Sigmoid colon (tissue), 7 donors: ENCODE results near the gene EFR3B. TPM values are rescaled to one million over a fixed set of nuclear protein-coding genes. Genes with fewer than 3 reads are reported as not detected.

Source experiments
- DNase-seq: peaks from one replicate; pipeline ENCODE4 v3.0.0-alpha.2; 2019
- H3K27ac ChIP-seq, 4 donors: fragments of 200-600 bp; sonication (generic); one replicate each; pipeline ENCODE4 v1.5.1; 2016 to 2019; ENCODE audit warnings: mild to moderate bottlenecking in 1 of 4
- H3K27me3 ChIP-seq, 3 donors: fragments of 200-600 bp; sonication (generic); one replicate each; pipeline ENCODE4 v1.5.1; 2019; ENCODE audit warnings: mild to moderate bottlenecking in 1 of 3
- H3K36me3 ChIP-seq, 4 donors: fragments of 200-600 bp; sonication (generic); one replicate each; pipeline ENCODE4 v1.5.1; 2016 to 2019
- H3K4me1 ChIP-seq, 4 donors: fragments of 200-600 bp; sonication (generic); one replicate each; pipeline ENCODE4 v1.5.1; 2017 to 2019
- H3K4me3 ChIP-seq, 4 donors: fragments of 200-600 bp; sonication (generic); one replicate each; pipeline ENCODE4 v1.5.1; 2017 to 2019; ENCODE audit warnings: mild to moderate bottlenecking in 2 of 4, moderate library complexity in 1 of 4
- H3K9me3 ChIP-seq, 4 donors: fragments of 200-600 bp in 3 of 4; sonication (generic) in 3 of 4; one replicate each; pipeline versions ENCODE4 v1.5.1 to v1.6.1; 2013 to 2019
- EP300 ChIP-seq, 4 donors: sonication (generic); formaldehyde crosslinking; IDR thresholded peaks; one replicate each; pipeline ENCODE4 v1.6.1; 2017; ENCODE audit warnings: antibody characterized with exemption in 4 of 4
- POLR2A ChIP-seq, 2 donors: fragments of 450-650 bp; IDR thresholded peaks; one replicate each; pipeline ENCODE4 v1.6.1; 2016; ENCODE audit warnings: antibody characterized with exemption in 2 of 2, mild to moderate bottlenecking in 2 of 2, moderate library complexity in 2 of 2
- POLR2AphosphoS5 ChIP-seq, 4 donors: sonication (generic); formaldehyde crosslinking; IDR thresholded peaks; one replicate each; pipeline ENCODE4 v1.6.1; 2017; ENCODE audit warnings: antibody characterized with exemption in 4 of 4
- WGBS, 2 donors: extraction: QIAGEN DNeasy Blood & Tissue Kit; methylation state at CpG; one replicate each; pipeline ENCODE4 v1.1.7; 2013; 5-methylcytosine and 5-hydroxymethylcytosine counted together
- intact Hi-C: fragments of 100-400 bp; cut with DNase I; formaldehyde crosslinking; loops from one replicate; pipeline ENCODE4 v1.15.1; 2023
- polyA plus RNA-seq, 3 donors: library from polyadenylated mRNA; stranded (reverse); fragments of 200-250 nt; gene quantifications; one replicate each; pipeline ENCODE4 v1.2.3, GENCODE V29; 2013
- total RNA-seq, 4 donors: library from RNA; depleted of rRNA; stranded (reverse); fragments of >200 nt; gene quantifications; one replicate each; pipeline ENCODE4 v1.1.0, GENCODE V29; 2016
- TF ChIP-seq, protein P1 (sequence below), 4 experiments: fragments of 450-650 bp in 3 of 4; fragments of 200-600 bp in 1 of 4; IDR thresholded peaks; one replicate each; pipeline ENCODE4 v1.5.1; 2016 to 2019; ENCODE audit warnings: antibody characterized with exemption in 4 of 4, mild to moderate bottlenecking in 3 of 4, moderate library complexity in 2 of 4
- donor health status: healthy with polysubstance abuse.
- donor health status: Bipolar disorder and iron deficiency.
- donor health status: healthy.

EFR3B gene
- total and polyA plus RNA-seq, 7 donors: under 0.01 to 1.9 (median 0.50) TPM

DNA sequence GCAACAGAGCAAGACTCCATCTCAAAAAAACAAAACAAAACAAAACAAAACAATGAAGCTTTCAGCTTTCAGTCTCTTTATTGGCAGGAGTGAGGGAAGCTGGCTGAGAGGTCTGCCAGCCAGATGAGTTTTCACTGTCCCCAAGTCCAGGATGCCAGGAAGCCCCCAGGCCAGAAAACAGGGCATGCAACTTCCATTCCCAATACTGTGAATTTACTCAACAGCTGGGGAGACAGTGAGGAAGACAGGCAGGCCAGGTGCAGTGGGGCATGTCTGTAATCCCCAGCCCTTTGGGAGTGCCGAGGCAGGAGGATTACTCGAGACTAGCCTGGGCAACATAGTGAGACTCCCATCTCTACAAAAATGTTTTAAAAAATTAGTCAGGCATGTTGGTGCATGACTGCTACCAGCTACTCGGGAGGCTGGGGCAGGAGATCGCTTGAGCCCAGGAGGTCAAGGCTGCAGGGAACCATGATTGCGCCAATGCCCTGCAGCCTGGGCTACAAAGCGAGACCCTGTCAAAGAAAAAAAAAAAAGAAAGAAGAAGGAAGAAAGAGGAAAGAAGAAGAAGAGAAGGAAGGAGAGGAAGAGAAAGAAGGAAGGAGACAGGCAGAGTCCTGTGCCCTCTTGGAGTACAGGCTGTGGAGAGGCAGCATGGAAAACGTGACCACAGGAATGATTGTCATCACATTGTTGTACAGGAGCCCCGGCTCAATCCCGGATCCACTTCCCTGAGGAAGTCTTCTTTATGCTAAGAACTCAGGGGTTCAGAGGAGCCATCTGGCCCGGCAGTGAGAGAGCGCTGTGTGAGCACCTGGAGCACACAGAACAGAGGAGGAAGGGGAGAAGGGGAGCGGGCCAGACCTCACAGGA, 155.7 kb downstream of the EFR3B start:
- Histone ChIP-seq H3K9me3 (no peaks in the 10 kb centered on the region), H3K4me1 (peaks cover 0 to 9% (median 0%) of the 10 kb centered on the region in 4 donors), H3K27ac (no peak overlapping the region), H3K27me3 (no peaks in the 10 kb centered on the region), H3K4me3 (no peak overlapping the region), H3K36me3 (no peaks in the 10 kb centered on the region)
- intact Hi-C loops: no loop called here
- DNase-seq: no peak
- TF ChIP-seq POLR2AphosphoS5 (IDR thresholded peaks at IDR 0.05): no peak
- no peak for TF ChIP-seq POLR2A (IDR thresholded peaks at IDR 0.05)
- TF ChIP-seq EP300 (IDR thresholded peaks at IDR 0.05): no peak
- TF ChIP-seq, protein P1, sequence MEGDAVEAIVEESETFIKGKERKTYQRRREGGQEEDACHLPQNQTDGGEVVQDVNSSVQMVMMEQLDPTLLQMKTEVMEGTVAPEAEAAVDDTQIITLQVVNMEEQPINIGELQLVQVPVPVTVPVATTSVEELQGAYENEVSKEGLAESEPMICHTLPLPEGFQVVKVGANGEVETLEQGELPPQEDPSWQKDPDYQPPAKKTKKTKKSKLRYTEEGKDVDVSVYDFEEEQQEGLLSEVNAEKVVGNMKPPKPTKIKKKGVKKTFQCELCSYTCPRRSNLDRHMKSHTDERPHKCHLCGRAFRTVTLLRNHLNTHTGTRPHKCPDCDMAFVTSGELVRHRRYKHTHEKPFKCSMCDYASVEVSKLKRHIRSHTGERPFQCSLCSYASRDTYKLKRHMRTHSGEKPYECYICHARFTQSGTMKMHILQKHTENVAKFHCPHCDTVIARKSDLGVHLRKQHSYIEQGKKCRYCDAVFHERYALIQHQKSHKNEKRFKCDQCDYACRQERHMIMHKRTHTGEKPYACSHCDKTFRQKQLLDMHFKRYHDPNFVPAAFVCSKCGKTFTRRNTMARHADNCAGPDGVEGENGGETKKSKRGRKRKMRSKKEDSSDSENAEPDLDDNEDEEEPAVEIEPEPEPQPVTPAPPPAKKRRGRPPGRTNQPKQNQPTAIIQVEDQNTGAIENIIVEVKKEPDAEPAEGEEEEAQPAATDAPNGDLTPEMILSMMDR (IDR thresholded peaks at IDR 0.05): no peak
- 49 to 60% methylated on average over 12 of the region's 12 CpGs for WGBS, 2 donors

DNA sequence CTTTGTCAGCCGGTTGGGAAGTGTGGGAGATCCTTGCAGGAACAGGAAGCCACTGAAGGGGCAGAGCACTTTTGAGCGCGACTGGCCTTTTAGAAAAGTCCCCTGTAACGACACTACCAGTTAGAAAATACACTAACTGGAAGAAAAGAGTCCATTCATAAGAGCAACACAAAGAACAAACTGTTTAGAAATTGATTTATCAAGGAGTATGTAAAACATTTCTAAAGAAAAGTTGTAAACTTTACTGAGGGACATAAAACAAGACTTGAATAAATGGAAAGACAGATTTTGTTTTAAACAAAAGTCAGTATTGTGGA, 156.3 kb downstream of the EFR3B start:
- Histone ChIP-seq H3K9me3 (no peaks in the 10 kb centered on the region), H3K27ac (no peak overlapping the region), H3K36me3 (no peaks in the 10 kb centered on the region), H3K4me3 (no peak overlapping the region), H3K4me1 (peaks cover 0 to 9% (median 0%) of the 10 kb centered on the region in 4 donors), H3K27me3 (no peaks in the 10 kb centered on the region)
- intact Hi-C loops: no loop called here
- no peak for DNase-seq
- no peak for TF ChIP-seq POLR2AphosphoS5 (IDR thresholded peaks at IDR 0.05)
- TF ChIP-seq, protein P1 (IDR thresholded peaks at IDR 0.05): no peak
- TF ChIP-seq EP300 (IDR thresholded peaks at IDR 0.05): no peak
- TF ChIP-seq POLR2A (IDR thresholded peaks at IDR 0.05): no peak
- WGBS, 2 donors: 10 to 35% methylated on average over 4 of the region's 4 CpGs

DNA sequence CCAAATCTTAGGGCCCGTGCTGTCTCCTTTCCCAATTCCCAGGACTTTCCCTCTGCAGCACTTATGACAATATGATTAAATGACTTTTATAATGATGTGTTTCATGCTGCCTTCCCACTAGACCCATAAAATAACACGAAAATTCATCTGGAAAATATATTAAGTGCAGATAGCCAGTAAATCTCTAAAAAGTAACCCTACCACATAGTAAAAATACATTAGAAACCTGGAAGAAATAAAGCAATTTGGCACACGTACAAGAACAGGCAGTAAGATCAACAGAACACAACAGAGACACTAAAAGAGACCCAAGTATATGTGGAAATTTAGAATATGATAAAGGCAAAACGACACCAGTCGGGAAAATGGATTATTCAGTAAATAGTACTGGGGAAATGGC, 156.7 kb downstream of the EFR3B start:
- H3K27me3 ChIP-seq: no peaks in the 10 kb centered on the region

DNA sequence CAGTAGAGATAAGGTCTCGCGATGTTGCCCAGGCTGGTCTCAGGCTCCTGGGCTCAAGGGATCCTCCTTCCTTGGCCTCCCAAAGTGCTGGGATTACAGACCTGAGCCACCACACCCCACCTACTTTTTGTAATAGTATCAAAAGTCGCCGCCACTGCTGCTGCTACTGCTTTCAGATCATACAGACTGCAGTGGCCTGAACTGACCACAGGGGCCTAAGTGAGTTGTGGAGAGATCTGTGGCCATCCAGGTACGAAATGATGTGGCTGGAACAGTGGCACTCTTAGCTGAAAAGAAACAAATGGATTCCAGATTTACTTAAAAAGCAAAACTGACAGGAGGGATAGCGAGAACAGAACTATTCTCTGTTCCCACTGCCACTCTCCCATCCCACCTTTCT, 159.4 kb downstream of the EFR3B start:
- 70 to 80% methylated on average over 6 of the region's 6 CpGs for WGBS, 2 donors
- TF ChIP-seq, protein P1 (IDR thresholded peaks at IDR 0.05): no peak
- TF ChIP-seq EP300 (IDR thresholded peaks at IDR 0.05) (no peak), POLR2AphosphoS5 (IDR thresholded peaks at IDR 0.05) (no peak), POLR2A (IDR thresholded peaks at IDR 0.05) (no peak)
- no peak for DNase-seq
- H3K36me3 ChIP-seq: no peaks in the 10 kb centered on the region
- no peaks in the 10 kb centered on the region for H3K27me3 ChIP-seq
- no peaks in the 10 kb centered on the region for H3K9me3 ChIP-seq
- intact Hi-C loops: loop anchor here (10.0 kb wide), 1 partner anchor 776 kb away; no protein-coding TSS in a partner anchor
- H3K27ac ChIP-seq: no peak overlapping the region
- H3K4me1 ChIP-seq: peaks cover 0 to 5% (median 2%) of the 10 kb centered on the region in 4 donors
- no peak overlapping the region for H3K4me3 ChIP-seq

More for the DNA sequence above, 156.7 kb downstream of the EFR3B start:
- no peak overlapping the region for H3K4me3 ChIP-seq
- DNase-seq: no peak
- H3K9me3 ChIP-seq: no peaks in the 10 kb centered on the region
- WGBS, 2 donors: 21 to 66% methylated on average over 5 of the region's 5 CpGs
- H3K4me1 ChIP-seq: peaks cover 0 to 9% (median 0%) of the 10 kb centered on the region in 4 donors
- no peak for TF ChIP-seq POLR2AphosphoS5 (IDR thresholded peaks at IDR 0.05)
- no peak for TF ChIP-seq POLR2A (IDR thresholded peaks at IDR 0.05)
- TF ChIP-seq, protein P1 (IDR thresholded peaks at IDR 0.05): no peak
- no peak for TF ChIP-seq EP300 (IDR thresholded peaks at IDR 0.05)
- H3K27ac ChIP-seq: no peak overlapping the region
- no peaks in the 10 kb centered on the region for H3K36me3 ChIP-seq
- intact Hi-C loops: no loop called here
